Ishikawa (cell line): ENCODE measurements around the gene ISLR.
A peak's percentile ranks its signal among the peaks of the same experiment; 100 is the strongest.

ENCODE experiments used
- NFIC ChIP-seq: IDR thresholded peaks from 2 replicates; pipeline ENCODE4 v1.6.1; 2012
- RAD21 ChIP-seq: IDR thresholded peaks from 2 replicates; pipeline ENCODE4 v1.6.1; 2012; ENCODE audit warnings: low read depth
- TAF1 ChIP-seq: IDR thresholded peaks from 2 replicates; pipeline ENCODE4 v1.6.1; 2012; ENCODE audit warnings: low read depth, mild to moderate bottlenecking
- YY1 ChIP-seq: IDR thresholded peaks from 2 replicates; pipeline ENCODE4 v1.6.1; 2012; ENCODE audit warnings: low read depth
- TF ChIP-seq, protein P1 (sequence below): IDR thresholded peaks from 2 replicates; pipeline ENCODE4 v1.6.1; 2012
- TF ChIP-seq, protein P2 (sequence below): IDR thresholded peaks from 2 replicates; pipeline ENCODE4 v1.6.1; 2012; ENCODE audit warnings: low read depth, mild to moderate bottlenecking

DNA sequence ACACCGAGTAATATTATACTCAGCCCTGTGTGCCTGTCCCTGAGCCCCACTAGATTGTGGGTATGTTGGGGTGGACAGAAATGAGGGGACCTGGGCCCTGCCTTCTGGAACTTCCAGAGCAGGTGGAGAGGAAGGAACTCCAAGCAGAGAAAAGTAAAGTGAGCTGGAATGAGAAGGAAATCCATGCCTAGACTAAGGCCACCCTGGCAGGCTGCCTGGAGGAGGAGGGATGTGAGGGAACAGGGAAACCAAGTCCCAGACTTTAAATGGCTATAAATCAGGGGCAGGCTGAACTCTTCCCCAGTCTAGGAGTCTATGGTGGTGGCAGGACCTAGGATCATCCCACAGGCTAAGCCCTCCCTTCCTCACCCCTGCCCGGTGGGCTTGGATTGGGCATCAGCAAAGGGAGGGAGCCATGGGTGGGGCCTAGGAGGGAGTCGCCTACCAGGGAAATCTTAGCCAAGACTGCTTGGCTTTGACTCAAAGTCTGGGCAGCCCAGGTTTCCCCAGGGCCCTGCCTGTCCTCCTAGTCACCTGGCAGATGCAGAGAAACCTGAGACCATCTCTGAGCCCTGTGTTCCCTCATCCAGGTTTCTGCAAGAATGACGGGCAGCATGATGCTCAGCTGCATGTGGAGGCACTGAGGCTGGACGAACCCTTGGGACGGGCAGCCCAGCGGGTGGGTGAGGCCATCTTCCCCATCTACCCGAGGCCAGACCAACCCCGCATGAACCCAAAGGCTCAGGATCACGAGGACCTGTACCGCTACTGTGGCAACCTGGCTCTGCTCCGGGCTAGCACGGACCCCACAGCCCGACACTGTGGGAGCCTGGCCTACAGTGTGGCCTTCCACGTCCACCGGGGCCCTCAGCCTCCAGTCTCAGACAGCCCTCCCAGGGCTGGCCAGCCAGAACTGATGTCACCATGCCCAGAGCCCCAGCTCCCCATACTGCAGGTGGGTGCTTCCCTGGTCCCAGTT, 44.7 kb downstream of the ISLR start:
- TF ChIP-seq RAD21 (no peak), NFIC (peak; percentile 51), TAF1 (no peak), YY1 (no peak)
- TF ChIP-seq, protein P1, sequence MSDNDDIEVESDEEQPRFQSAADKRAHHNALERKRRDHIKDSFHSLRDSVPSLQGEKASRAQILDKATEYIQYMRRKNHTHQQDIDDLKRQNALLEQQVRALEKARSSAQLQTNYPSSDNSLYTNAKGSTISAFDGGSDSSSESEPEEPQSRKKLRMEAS = no peak
- TF ChIP-seq, protein P2, sequence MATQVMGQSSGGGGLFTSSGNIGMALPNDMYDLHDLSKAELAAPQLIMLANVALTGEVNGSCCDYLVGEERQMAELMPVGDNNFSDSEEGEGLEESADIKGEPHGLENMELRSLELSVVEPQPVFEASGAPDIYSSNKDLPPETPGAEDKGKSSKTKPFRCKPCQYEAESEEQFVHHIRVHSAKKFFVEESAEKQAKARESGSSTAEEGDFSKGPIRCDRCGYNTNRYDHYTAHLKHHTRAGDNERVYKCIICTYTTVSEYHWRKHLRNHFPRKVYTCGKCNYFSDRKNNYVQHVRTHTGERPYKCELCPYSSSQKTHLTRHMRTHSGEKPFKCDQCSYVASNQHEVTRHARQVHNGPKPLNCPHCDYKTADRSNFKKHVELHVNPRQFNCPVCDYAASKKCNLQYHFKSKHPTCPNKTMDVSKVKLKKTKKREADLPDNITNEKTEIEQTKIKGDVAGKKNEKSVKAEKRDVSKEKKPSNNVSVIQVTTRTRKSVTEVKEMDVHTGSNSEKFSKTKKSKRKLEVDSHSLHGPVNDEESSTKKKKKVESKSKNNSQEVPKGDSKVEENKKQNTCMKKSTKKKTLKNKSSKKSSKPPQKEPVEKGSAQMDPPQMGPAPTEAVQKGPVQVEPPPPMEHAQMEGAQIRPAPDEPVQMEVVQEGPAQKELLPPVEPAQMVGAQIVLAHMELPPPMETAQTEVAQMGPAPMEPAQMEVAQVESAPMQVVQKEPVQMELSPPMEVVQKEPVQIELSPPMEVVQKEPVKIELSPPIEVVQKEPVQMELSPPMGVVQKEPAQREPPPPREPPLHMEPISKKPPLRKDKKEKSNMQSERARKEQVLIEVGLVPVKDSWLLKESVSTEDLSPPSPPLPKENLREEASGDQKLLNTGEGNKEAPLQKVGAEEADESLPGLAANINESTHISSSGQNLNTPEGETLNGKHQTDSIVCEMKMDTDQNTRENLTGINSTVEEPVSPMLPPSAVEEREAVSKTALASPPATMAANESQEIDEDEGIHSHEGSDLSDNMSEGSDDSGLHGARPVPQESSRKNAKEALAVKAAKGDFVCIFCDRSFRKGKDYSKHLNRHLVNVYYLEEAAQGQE = no peak
